Left renal pelvis (tissue), 4 donors: Measurements from ENCODE around the gene PTPN11. TPM values are rescaled to one million over a fixed set of nuclear protein-coding genes. Genes with fewer than 3 reads are reported as not detected.
"Not testable (repeated sequence)": the region's sequence is repeated elsewhere in the genome, so short reads cannot be mapped to it uniquely, and the experiment has no call there.

Source experiments
- DNase-seq, 4 donors: peaks; one replicate each; pipeline ENCODE4 v3.0.0-alpha.2; 2013; ENCODE audit warnings: low read depth in 4 of 4, low spot score in 3 of 4
- polyA plus RNA-seq, 4 donors: library from polyadenylated mRNA; unstranded; fragments of 120-200 nt; gene quantifications; one replicate each; pipeline ENCODE4 v1.2.1, GENCODE V29; 2013; ENCODE audit not compliant: insufficient read length in 4 of 4

The PTPN11 gene
- polyA plus RNA-seq, 4 donors = 66.2 to 95.4 (median 78.4) TPM

DNA sequence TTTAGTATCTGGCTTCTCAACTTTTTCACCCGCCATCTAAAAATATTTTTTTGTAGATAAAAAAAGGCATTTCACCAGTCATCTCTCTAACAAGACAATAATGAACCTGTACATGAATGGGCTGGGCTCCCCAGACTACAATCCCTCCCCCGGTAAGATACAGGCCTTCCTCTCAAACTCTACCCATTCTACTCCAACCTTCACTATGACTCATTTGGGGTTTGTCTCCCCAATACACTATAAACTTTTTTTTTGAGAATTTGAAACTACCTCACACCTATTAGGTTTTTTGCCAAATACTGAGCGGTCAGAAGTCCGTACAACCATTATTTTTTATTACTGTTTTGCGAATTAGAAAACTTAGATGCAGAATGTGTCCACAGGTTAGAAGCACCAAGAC is 10.1 kb upstream of the PTPN11 start:
- no peak for DNase-seq

DNA sequence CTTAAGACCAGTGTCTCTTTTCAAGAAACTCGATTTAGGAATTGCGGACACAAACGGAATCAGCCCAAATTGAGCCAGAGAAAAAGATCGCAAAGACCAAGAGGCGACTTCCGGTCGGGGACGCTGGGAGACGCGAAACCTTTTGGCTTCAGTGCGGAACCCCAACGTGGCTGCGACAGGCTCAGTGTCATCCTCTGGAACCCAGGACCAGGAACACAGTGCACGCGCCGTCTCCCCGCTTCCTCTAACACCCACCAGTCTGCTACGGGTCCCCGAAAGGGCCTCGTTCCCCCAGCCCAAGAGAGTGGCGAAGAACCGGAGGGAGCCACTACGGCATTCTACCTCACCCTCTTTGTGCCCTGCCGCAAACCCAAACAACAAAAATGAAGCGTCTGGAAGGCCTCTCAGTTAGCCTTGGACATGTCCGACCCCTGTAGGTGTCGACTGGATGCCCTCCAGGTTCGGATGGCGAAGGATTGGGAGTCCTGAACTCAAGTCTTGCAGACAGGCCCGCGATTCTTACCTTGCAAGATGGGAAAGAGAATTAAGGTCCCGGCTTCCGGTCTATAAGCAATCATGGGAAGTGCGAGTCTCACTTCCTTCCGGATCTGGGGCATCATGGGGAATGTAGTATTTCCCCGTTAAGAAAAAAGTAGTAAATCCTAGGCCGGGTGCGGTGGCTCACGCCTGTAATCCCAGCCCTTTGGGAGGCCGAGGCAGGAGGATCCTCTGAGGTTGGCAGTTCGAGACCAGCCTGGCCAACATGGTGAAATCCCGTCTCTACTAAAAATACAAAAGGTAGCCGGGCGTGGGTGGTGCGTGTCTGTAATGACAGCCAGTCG is 9.5 kb upstream of the PTPN11 start, which contains the start of gene RPL6:
Gene RPL6, minus strand, starts transcription at position 542 of the 842 bp plus-strand sequence. CDS start 949 bp downstream, outside the sequence.
- peak; percentile 84 to 90 (median 90) for DNase-seq

DNA sequence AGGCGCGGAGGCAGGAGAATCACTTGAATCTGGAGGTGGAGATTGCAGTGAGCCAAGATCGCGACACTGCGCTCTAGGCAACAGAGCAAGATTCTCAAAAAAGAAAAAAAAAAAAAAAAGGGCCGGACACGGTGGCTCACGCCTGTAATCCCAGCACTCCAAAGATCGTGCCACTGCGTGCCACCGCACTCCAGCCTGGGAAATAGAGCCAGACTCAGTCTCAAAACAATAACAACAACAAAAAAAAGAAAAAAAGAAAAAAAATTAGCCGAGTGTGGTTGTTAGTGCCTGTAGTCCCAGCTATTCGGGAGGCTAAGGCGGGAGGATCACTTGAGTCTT is 8.9 kb upstream of the PTPN11 start:
- no peak for DNase-seq

DNA sequence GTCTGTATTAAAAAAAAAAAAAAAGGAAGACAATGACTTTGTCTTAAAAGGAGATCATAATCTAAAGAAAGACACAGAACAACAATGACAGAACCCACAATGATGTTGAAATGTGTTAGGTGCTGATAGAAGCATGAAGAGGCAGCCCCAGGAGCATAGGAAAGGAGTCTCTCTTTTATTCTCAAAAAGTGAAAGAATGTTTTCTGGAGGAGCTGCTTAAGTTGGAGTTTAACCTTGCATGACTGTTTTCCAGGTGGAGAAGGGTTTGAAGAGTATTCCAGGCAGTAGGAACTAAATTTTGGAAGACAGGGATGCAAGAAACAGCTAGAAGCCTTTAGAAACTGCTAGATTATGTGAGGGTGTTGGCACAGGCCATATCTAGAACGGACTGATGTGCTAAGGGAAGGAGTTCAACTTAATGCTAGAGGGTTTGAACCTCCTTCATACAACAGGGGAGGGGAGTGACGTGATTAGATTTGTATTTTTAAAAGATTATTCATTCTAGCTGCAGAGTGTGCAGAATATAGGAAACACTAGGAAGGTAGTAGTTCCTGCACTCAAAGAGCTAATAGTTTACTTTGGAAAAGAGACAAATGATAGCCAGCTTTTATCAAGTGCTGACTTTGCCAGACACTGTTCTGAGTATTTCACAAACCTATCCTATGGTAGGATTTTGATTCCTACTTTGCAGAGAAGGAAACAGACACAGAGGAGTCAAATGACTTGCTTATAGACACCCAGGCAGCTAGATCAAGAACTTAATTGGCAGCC is 4.7 kb upstream of the PTPN11 start:
- no peak for DNase-seq

DNA sequence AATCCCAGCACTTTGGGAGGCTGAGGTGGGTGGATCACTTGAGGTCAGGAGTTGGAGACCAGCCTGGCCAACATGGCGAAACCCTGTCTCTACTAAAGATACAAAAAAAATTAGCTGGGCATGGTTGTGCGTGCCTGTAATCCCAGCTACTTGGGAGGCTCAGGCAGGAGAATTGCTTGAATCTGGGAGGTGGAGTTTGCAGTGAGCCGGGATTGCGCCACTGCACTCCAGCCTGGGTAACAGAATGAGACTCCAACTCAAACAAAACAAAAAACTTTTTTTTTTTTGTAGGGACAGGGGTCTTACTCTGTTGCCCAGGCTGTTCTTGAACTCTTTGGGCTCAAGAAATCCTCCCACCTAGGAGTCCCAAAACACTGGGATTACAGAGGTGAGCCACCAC is 3.3 kb upstream of the PTPN11 start:
- not testable (repeated sequence) for DNase-seq

DNA sequence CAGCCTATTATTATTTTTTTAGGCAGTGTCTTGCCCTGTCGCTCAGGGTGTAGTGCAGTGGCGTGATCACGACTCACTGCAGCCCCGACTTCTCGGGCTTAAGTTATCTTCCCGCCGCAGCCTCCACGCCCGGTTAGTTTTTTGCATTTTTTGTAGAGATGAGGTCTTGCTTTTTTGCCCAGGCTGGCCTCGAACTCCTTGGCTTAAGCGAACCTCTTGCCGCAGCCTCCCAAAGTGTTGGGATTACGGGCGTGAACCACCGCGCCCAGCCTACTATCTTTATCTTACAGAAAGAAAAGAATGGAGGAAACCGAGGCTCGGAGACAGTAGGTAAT is 507 bp upstream of the PTPN11 start:
- DNase-seq = no peak

DNA sequence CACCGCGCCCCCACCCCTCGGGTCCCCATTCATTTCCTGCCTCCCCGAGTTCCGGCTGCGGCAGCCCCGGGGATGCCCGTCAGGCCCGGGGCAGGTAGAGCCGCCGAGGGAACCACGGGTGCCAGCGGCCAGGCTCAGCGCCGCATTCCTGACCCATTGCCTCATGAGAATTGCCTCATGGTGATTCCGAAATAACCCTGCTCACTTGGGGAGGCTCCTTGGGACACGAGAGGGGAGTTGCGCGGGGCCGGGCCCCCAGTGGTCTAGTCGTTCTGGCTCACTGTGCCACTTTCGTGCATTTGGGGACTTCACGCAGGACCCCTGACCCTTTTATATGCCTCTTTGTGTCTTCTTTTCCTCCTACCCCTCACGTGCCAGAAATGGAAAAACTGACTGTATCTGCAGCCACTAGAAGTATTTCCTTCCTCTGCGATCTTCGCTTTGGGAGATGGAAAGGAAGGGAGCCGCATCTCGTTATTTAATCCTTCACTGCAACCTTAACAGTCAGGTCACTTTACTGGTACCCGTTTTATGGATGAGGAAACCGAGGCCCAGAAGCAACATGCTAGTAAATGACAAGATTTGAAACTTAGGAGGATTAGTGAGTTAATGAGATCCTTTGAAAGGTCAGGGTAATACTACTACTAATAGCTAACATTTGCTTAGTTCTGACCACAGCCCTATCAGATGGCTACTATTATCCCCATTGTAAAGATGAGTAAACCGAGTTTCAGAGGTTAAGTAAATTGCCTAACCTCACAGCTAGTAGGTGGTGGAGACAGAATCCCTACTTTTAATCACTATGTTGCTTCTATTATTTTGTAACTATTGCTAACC is 768 bp downstream of the PTPN11 start:
- peak in 1 of 4 donors; percentile 19 for DNase-seq

DNA sequence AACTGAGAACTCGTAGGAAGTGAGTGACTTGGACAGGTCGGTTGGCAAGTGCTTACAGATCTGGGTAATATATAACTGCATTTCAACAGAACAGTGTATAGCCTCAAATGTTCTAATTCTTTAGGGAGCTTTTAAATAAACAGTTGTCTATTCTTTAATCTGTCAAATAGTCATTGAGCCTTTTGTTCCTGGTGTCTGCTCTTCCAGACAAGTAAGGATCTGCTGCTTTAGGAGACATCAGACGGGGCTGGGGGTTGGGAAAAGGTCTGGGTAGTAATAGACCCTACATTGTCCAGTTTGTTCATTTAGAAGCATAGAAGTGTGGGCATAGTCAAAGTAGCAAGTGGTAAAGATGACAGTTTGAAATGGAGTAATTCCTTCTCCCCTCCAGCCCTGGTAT is 2.0 kb downstream of the PTPN11 start:
- DNase-seq = no peak

DNA sequence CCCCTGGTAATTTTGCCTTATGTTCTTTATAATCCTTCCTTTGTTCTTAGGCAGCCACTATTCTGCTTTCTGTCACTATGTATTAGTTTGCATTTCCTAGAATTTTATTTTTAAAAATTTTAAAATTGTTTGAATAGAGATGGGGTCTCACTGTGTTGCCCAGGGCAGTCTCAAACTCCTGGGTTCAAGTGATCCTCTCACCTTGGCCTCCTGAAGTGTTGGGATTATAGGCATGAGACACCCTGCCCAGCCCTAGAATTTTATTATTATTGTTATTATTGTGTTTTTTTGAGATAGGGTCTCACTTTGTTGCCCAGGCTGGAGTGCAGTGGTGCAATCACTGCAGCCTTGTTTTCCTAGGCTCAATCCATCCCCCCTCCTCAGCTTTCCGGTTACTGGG is 2.6 kb downstream of the PTPN11 start:
- no peak for DNase-seq

DNA sequence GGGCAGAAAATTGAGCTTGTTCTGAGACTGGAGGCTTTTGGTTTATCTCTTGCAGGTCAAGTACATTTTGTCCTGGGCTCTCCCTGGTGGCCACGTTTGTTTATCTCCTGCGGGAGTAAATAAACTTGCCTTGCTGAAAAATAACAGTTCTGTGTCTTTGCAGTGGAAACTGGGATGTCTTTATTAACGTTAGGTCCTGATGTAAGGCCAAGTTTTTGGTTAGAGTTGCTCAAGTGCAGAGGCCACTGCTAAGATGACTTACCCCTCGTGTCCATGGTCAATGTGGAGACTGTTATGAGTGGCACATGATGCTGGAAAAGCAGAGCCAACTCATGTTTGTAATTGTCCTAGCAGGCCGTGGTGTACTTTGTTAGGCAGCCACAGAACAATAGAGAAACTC is 3.8 kb downstream of the PTPN11 start:
- DNase-seq = no peak

DNA sequence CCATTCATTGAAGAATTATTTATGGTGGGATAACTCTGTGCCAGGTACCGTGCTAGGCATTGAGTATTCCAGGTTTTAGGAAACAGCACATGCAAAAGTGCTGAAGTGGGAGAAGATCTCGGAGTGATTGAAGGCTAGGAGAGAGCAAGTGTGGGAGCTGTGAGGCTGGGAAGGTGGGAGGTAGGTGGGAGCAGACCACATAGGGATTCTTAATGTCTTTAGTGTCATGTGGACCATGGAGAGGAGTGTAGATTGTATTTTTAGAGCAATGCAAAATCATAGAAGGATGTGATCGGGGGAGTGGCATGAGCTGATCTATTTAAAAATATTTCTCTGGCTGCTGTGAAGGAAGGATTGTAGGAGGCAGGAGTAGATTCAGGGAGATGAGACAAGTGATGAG is 5.4 kb downstream of the PTPN11 start:
- DNase-seq = no peak

DNA sequence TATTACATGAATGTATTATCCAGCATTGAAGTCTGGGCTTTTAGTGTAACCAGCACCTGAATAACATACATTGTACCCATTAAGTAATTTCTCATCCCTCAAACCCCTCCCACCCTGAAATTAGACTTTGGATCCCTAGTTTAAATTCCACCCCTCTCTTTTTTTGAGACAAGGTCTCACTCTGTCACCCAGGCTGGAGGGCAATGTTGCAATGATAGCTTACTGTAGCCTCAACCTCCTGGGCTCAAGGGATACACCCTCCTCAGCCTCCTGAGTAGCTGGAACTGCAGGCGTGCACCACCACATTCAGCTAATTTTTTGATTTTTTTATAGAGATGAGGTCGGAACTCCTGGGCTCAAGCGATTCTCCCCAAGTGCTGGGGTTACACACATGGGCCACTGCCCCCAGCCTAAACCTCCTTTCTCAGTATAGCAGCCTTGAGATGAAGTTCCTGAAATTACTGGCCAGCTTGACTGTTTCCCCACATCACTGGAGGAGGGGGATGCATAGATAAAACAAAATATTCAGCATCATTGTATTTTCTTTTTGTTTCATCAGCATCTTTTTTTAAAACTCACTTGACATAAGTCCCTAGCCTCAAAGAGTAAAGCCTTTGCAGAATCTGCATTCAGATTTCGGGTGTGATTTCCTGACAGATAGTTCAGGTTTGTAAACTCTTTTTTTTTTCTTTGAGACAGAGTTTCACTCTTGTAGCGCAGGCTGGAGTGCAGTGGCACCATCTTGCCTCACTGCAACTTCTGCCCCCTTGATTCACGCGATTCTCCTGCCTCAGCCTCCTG is 7.0 kb downstream of the PTPN11 start:
- DNase-seq = no peak

DNA sequence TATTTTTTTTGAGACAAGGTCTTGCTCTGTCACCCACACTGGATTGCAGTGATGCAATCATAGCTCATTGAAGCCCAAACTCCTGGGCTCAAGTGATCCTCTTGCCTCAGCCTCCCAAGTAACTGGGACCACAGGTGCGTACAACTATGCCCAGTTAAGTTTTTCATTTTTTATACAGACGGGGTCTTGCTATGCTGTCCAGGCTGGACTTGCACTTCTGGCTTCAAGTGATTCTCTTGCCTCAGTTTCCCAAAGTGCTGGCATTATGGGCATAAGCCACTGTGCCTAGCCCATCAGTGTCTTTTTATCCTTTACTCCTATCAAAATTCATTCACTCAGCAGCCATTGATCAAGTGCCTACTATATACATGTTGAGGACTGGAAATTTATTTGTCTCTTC is 9.0 kb downstream of the PTPN11 start:
- DNase-seq = no peak

DNA sequence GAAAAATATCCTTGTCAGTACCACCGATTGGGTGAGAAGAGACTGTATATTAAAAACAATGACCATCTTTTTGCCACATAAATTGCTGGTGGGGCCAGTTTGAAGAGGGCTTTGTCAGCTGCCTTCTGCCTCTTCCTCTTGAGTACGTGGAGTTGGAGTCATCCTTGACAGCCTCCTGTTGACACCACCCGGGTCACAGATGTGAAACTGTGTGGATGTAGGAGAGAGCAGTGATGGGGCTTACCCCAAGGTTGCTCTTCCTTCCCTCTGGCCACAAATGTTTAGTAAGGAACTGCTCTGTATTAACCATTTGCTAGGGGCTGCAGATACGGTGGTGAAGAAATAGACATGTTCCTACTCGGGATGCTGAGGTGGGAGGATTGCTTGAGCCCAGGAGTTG is 12.2 kb downstream of the PTPN11 start:
- DNase-seq = no peak

DNA sequence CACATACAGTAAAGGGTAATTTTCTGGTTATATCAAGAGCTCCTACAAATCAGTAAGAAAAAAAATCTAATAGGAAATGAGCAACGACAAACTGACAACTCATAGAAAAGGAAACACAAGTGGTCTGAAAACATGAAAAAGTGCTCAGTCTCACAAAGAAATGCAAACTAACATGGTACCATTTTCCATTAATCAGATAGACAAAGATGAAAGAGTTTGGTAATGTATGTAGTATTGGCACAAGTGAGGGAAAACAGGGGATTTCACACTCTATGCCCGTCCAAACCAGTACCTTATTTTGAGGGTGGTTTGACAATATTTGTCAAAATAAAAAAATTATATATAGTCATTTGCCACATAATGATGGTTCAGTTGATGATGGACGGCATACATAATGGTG is 13.2 kb downstream of the PTPN11 start:
- DNase-seq = no peak

DNA sequence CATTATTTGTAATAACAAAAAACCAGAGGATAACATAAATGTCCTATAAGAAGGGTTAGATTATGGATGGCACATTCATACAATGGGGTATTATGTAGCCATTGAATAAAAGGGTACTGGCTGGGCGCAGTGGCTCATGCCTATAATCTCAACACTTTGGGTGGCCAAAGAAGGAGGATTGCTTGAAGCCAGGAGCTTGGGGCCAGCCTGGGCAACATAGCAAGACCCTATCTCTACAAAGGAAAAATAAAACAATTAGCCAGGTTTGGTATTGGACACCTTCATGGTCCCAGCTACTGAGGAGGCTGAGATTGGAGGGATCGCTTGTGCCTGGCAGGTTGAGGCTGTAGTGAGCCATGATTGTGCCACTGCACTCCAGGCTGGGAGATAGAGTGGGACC is 14.8 kb downstream of the PTPN11 start:
- DNase-seq = no peak

DNA sequence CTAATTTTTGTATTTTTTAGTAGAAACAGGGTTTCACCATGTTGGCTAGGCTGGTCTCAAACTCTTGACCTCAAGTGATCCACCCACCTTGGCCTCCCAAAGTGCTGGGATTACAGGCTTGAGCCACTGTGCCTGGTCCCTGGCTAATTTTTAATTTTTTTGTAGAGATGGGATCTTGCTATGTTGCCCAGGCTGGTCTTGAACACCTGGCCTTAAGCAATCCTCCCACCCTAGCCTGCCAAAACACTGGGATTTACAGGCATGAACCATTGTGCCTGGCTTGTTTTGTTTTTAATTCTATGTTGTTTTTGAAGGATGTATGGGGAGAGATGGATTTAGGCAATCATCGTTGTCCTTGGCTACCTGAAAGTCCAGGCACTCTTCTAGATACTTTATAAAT is 19.9 kb downstream of the PTPN11 start:
- not testable (repeated sequence) for DNase-seq

DNA sequence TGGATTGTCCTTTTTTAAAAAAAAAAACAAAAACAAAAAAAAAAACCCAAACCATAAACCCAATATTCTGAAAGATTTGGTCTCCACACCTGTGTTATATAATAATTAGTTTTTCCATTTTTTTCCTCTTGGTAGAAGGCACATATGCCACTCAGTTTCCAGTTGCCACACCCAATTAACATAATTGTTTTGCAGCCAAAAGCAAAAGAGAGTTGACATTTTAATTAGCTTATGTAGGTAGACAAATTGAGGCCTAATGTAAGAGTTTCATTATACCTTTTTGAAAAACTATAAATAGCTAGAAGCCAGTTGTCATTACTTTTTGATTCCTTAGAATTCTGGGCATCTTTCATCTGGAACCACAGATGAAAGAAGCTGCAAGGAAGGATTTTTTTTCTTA is 21.0 kb downstream of the PTPN11 start:
- no peak for DNase-seq

DNA sequence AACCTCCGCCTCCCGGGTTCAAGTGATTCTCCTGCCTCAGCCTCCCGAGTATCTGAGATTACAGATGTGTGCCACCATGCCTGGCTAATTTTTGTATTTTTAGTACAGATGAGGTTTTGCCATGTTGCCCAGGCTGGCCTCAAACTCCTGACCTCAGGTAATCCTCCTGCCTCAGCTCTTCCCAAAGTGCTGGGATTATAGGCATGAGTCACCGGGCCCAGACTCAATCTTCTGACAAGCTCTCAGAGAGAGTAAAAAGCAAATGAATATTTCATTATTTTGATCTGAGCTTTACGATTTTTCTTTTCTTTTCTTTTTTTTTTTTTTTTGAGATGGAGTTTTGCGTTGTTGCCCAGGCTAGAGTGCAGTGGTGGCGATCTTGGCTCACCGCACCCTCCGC is 21.9 kb downstream of the PTPN11 start:
- not testable (repeated sequence) for DNase-seq

DNA sequence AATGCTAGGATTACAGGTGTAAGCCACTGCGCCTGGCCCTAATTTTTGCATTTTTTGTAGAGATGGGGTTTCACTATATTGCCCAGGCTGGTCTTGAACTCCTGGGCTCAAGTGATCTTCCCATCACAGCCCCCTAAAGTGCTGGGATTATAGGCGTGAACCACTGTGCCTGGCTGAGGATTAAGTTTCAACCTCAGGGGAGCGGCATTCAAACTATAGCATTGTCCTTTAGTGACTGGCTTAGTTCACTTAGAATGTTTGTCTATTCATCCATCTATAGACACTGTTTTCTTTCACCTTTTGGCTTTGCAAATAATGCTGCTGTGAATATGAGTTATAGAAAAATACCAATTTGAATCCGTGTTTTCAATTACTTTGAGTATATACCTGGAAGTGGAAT is 25.2 kb downstream of the PTPN11 start:
- DNase-seq = no peak
